GM19351 (cell line): ENCODE results near the gene ASPSCR1.

ENCODE experiments used
- ATAC-seq: cut with Tn5 transposase; IDR thresholded peaks from one replicate; pipeline ENCODE4 v1.9.1; 2021; ENCODE audit warnings: mild to moderate bottlenecking, moderate library complexity; ENCODE audit not compliant: unreplicated experiment

ASPSCR1 gene, protein sequence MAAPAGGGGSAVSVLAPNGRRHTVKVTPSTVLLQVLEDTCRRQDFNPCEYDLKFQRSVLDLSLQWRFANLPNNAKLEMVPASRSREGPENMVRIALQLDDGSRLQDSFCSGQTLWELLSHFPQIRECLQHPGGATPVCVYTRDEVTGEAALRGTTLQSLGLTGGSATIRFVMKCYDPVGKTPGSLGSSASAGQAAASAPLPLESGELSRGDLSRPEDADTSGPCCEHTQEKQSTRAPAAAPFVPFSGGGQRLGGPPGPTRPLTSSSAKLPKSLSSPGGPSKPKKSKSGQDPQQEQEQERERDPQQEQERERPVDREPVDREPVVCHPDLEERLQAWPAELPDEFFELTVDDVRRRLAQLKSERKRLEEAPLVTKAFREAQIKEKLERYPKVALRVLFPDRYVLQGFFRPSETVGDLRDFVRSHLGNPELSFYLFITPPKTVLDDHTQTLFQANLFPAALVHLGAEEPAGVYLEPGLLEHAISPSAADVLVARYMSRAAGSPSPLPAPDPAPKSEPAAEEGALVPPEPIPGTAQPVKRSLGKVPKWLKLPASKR

DNA sequence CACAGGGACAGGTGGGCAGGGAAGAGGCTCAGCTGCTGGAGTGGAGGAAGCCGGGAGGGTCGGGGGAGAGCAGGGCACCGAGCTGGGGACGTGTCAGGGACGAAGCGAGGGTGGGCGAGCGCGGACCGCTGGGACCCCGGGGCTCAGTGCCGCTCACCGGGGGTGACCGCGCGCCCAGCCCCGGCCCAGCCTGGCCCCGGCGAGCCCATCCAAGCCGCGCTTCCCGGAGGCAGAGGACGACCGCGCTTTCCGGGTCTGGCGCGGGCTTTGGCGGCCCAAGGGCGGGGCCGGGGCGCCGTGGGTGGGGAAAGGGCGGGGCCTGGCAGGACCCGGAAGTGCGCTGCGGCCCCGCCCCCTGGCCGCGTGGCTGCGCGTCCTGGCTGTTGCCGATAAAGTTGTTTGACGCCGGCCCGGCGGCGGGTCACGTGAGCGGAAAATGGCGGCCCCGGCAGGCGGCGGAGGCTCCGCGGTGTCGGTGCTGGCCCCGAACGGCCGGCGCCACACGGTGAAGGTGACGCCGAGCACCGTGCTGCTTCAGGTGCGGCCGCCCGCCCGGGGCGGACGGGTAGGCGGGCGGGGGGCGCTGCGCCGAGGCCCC is at the start of gene ASPSCR1:
Gene ASPSCR1, plus strand, starts transcription at position 419 of the 598 bp plus-strand sequence. Its CDS starts 18 bp downstream, at position 437.
- ATAC-seq = peak; percentile 83

DNA sequence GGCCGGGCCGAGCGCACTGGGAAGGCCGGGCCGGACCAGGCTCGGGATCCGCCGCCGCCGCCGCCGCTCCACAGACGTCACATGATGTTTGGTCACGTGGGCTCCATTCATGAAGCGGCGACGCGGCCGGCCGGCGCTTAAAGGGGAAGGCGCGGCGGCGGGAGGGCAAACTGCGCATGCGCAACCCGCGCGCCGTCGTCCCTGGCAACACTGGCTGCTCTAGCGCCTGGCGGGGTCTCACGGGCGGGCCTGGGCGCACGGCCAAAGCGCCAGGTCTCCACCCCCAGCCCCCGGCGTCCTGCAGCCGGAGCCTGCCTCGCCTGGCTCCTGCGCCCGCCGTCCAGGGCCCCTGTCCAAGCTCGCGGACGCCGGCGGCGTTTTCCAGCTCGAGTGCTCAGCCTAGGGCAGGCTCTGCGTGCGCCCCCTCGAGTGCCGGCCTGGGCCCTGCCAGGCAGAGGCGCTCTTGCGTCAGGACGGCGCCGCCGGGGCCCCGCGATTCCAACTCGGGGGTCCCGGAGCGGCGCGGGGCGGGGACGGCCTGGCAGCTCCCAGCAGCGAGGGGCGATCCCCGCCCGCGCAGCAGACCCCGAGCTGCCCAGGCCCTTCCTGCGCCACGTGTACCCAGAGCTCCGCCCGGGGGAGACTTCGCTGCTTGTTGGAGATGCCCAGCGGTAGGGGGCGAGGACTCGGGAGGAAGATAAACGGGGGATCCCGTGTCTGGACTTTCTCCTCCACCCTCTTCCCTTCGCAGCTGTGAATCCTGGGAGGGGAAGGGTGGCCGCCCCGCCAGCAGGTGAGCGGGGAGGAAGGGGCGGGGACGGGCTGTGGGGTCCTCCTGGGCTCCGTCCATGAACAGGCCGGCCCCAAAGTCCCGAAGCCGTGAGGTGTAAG is 49.5 kb upstream of the ASPSCR1 start, which contains the start of gene MAFG:
Gene MAFG, minus strand, starts transcription at position 83 of the 891 bp plus-strand sequence. CDS start 4,550 bp downstream, outside the sequence.
- peak; percentile 59 for ATAC-seq

DNA sequence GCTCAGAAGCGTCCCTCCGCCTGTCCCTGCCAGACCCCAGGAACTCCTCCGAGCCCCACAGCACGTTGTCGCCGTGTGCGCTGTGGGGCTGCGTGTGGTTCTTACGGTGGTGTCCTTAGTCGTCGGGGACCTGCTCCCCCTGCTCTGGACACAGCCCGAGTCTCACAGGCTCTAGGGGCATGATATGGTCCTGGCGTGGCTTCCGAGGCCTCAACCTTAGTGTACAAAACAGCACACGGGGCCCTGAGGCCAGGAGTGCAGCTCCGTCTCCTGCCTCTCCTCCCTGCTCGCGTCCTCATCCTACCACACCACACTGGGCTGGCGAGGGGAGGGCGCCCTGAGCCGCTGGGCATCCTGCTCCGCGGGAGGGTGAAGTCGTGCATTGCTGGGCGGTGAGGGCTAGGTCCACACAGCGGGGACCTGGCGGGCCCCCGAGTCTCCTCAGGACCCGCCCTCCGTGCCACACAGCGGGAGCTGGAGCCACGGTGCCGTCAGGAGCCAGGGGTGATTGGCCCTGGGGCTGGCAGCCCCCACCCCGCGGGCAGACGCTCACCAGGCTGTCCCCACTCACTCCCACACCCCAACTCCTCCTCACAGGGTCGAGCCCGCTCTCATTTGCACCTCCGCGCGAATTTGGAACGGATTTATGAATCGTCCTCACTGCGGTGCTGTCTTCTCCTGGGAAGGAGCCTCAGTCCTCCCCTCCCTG is 48.7 kb upstream of the ASPSCR1 start:
- ATAC-seq = no peak

DNA sequence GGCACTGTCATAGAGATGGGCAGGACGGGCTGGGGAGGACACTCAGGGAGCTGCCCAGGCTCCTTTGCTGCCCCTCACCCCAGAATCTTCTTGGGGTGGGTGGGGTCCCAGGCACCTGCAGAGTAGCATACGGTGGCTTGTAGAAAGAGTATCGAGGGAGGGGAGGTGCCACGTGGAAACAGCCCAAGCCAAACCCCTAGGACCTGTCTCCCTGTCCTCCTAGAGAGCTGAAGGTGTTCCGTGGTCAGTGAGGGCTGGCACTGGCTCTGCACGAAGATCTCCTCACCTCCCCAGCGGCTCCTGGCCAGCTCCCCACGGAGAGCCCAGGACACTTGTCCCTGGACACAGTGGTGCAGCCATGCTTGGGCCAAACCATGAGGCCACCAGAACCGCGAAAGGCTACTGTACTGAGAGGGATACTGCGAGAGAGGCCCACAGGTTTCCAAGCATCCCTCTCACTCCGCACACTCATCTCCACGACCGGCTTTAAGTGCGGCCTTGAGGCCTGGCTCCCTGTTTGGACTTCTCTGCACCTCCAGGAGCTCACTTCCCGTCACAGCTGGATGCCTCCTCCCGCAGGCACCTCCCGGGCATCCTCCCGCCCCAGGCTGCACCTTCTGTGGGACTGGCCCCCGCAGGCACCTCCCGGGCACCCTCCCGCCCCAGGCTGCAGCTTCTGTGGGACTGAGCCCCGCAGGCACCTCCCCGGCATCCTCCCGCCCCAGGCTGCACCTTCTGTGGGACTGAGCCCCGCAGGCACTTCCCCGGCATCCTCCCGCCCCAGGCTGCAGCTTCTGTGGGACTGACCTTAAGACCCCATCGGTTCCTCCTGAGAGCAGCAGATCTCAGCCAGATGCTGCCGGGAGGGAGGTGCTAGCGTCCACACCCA is 47.9 kb upstream of the ASPSCR1 start:
- no peak for ATAC-seq

DNA sequence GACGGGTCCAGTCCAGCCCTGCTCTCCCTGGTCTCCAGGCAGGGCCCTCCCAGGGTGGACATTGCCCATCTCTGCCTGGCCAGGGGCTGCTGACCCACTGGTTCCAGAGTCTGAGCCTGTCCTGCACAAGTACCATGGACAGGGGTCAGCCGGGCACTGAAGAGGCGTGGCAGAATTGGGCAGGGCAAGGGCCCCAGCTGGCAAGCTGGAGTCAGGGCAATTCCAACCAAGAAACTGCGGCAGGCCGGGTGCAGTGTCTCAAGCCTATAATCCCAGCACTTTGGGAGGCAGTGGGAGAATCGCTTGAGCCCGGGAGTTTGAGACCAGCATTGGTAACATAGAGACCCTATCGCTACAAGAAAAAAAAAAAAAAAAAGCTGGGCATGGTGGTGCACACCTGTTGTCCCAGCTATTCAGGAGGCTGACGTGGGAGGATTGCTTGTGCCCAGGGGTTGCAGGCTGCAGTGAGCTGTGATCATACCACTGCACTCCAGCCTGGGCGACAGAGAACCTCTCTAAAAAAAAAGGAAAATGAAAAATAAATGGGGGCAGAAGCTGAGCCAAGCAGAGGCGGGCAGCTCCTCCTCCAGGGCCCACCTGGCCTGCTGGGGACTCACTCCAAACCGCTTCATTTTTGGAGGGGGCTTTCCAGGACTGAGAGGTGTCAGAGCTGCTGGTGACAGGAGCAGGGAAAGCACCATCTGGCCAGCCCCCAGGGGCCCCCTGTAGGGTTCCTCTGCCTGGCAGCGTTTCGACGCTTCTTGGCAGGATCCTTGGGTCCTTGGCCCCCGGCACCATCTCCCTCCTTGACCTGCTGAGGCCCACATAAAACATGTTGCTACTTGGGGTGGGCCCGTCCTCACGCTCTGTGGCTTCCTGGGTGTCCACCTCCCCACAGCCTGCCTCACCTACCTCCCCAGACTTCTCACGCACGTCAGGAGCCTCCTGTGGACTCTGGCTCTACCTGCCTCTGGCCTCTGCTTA is 47.0 kb upstream of the ASPSCR1 start:
- ATAC-seq = no peak

DNA sequence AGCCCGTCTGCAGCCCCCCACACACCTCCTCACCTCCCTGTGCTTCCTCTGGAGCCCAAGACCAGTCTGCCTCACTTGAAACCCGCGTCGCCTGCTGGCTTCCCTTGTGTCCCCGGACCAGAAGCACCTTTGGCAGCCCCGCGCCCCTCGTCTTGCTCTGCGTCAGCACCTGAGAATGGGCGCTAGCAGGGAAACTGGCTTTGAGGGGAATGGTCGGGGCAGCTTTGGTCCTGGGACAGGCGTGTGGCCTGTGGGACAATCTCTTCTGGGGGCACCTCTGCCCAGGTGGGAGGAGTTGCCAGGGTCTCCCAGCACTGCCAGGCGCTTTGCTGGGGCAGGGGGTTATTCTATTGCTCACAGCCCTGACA is 46.3 kb upstream of the ASPSCR1 start:
- ATAC-seq = no peak

DNA sequence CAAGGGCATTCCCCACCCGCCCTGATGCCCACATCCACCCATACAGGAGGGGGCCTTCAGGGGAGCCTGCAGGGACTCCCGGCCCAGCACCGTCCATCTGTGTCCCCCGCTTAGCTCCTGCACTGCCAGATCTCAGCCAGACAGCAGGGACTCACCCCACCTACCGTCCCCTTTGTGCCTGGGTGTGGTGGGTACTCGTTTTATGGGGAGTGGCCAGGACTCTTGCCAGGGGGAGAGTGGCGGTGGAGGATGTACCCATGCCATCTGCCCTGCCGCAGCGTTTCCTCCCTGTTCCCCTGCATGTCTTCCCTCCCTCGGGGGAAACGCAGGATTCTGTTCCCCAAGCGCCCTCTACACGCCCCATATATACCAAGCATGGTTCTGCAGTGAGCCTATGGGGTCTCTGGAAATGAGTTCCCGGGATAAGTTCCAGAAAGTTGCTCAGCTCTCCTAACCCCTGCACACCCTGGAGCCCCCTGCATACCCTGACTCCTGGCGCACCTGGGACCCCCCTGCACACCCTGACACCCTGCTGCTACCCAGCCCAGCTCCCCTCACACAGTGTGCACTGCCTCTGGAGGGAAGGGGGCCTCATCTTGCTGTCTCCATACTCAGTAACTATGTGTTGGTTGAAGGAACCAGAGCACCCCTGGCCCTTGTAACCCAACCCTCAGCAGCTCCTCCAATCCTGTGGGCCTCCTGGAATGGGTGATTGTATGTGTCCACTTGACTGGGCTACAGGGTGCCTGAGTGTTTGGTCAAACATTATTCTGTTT is 45.7 kb upstream of the ASPSCR1 start:
- ATAC-seq = no peak

DNA sequence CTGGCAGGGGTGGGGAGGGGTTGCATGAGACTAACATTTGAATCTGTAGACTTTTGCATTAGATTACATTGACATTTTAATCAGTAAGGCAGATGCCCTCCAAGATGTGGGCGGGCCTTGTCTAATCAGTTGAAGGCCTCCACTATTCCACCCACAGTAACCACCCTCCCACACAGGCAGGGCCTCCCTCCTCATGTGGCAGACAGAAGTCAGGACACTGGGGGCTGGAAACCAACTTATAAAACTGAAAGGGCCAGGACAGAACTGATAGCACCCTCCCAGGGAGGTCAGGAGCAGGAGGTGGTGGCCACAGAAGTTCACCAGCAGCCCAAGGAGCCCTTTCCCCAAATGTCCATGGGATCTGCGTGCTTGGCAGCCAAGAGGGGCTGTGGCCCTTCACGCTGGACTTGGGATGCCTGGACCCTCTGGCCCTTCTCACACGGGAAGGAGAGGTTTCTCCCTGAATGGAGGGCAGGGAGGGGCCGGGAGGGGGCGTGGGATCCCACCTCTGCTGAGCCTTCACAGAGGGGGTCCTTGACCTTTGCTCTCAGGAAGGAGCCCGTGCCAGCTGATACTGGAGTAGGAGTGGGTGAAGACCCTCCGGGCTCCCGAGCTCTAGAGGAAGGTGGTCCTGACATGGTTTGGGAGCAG is 45.0 kb upstream of the ASPSCR1 start:
- ATAC-seq = no peak

DNA sequence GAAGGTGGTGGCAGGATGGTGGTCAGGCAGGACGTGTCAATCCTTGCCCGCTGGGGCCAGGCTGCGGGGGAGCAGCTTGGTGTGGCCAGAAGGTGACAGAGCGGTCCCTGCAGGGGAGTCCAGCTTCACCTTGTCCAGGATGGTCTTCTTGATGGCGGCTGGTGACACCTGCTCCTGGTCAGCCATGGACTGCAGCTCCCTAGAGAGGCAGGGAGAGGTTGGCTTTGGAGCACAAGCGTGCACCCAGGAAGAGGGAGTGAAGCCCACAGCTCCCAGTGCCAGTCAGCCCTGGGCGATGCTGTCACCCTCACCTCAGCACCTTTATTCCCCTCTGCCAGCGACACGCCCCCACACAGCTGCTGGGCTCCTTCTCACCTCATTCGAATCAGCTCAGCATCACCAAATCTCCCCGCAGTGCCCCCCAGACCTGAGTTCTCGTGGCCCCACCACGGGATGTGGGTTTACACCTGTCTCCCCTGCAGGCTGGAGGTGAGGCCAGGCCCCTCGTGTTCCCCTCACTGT is 44.2 kb upstream of the ASPSCR1 start:
- no peak for ATAC-seq

DNA sequence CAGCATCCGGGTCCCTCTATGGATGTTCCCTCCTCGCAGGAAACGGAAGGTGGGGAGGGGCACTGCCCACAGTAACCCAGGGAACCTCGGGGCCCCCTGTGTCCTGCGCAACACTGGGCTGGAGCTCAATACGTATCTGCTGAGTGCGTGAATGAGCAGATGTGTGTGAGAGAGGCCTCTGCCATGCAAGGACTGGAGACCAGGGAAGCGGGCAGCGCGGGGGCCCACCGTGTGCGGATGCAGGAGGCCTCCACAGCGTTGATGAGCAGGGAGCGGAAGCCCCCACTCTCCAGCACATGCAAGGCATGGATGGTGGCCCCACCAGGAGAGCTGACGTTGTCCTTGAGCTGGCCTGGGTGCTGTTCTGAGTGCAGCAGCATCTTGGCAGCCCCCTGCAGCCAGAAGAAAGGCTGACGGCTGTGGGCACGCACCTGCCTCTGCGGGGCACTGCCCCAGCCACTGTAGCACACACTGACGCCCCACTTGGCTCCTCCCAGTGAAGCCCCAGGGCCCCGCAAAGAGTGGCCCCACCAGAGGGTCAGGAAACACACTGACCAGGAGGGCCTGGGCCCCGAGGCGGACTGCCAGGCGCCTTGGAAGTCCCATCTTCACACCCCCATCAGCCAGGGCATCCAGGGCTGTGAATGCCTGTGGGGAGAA is 43.2 kb upstream of the ASPSCR1 start:
- ATAC-seq = no peak

DNA sequence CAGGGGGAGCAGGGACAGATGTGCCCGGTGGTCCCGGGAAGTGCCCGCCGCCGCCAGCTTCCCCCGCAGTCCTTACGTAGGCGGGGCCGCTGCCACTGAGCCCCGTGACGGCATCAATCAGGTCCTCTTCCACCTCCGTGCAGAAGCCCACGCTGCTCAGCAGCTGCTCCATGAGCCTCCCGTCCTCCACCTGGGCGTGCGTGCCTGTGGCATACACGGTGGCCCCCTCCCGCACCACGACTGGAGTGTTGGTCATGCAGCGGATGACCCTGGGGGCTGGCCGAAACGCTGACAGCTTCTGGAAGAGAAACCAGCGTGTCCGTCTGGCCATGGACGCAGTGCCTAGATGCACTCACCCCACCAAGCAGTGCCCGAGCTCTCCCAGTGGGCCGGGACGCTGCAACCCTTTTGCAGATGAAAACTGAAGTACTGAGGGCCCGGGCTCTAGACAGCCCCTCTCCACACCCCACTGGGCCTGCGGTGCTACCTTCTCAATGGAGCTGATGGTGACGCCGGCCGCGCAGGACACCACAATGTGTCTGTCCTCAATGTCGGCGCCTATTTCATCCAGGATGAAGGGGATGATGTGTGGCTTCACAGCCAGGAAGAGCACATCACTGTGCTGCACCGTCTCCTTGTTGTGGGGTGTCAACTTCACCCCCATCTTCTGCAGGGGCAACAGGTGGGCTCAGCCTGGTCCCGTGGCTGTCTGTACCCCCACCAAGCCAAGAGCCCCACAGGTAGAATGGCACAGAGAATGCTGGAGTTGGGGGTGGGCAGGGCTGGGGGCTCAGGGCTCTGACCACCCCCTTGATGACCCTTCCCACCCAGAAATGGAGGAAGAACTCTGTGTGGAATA is 42.4 kb upstream of the ASPSCR1 start:
- no peak for ATAC-seq

DNA sequence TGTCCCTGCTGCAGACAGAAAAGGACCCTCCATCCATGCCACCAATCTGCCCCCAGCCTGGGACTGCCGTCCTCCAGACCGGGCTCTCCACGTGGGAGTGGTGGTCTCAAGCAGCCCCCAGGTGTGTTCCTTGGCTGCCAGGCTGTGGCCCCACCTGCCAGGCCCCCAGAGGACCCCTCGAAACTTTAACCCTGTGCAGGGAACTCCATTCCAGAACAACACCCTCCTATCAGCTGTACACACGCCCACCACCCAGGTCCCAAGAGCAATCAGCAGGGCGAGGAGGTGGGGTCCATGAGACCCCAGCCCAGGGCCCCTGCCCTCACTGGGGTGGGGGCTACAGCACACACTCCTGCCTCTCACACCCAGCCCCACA is 41.7 kb upstream of the ASPSCR1 start:
- no peak for ATAC-seq

DNA sequence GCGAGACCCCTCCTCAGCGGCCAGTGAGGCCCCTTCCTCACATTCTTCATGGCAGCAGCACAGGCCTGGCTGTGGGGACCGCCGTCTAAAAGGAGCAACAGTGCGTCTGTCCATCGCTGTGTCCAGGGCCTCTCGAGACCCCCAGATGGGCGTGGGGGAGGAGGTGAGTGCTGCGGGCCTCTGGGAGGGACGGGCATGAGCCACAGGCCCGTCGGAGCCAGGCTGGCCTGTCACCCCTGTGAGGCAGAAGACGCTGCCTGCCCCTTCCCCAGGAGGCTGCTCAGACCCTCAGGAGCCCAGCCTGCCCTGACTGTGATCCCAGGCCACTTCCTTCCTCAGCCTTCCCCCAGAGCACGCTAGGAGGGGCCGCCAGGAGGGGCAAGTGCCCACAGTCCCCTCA is 38.2 kb upstream of the ASPSCR1 start:
- no peak for ATAC-seq

DNA sequence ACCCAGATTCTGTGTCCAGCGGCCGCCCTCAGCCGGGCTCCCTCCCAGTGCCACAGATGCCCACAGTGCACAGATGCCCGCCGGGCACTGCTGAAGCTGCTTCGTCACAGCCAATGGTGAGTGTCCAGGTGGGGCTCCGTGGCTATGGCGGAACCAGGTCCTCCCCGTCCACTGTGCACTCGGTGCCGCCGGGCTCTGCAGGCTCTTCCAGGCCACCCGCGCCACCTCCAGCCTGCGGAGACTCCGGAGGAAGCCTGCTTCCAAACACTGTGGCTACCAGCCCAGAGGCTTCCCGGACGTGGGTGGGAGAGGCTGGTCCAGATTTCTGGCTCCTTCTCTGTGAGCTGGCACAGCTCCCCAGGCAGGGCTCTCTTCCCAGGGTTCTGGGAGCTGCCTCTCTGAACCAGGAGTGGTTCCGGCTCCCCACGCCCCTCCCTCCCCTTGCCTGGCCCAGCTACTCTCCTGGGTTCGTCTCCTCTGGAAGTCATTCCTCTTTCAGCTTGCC is 37.5 kb upstream of the ASPSCR1 start:
- ATAC-seq = no peak
